ENCODE measurements around the gene ALDH18A1. TPM values are rescaled to one million over a fixed set of nuclear protein-coding genes. Genes with fewer than 3 reads are reported as not detected.

The ALDH18A1 gene
- polyA plus RNA-seq, 1 donor from 2014 or later: 45.7 TPM

DNA sequence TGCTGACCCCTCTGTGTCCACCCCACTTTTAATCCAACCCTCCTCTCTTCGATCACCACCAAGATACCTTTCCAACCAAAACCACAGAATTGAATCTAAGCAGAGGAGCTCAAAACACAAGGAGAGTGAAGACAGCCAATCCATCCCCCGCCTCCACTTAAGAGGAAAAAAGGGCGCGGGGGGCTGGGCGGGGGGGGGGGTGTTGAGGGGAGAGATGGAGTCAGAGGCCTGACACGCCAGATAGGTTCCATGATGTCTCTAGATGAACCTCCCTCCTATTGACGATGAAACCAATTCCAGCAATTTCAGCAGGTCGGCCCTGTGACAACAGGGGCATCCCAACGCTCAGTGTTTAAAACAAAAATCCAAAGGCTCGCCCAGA, 96.6 kb downstream of the ALDH18A1 start:
- peak overlapping the region; percentile 96 for H3K4me3 ChIP-seq (ENCODE audit: low read length)
- peaks cover 9% of the 10 kb centered on the region for H3K79me2 ChIP-seq (replicated peaks; ENCODE audit: insufficient read depth, low read length)
- no peaks in the 10 kb centered on the region for H3F3A ChIP-seq (ENCODE audit: insufficient read depth, low read length, poor library complexity, severe bottlenecking)
- H2AFZ ChIP-seq (ENCODE audit: low read depth, low read length): peak overlapping the region; percentile 51
- H3K27ac ChIP-seq (ENCODE audit: low read length): peak overlapping the region; percentile 89
- no peaks in the 10 kb centered on the region for H3K9me3 ChIP-seq (ENCODE audit: low read length)
- H3K27me3 ChIP-seq (ENCODE audit: insufficient read depth, low read depth, low read length): no peaks in the 10 kb centered on the region
- H3K36me3 ChIP-seq (ENCODE audit: insufficient read depth, low read length): no peaks in the 10 kb centered on the region
- H4K20me1 ChIP-seq (ENCODE audit: insufficient read depth): no peaks in the 10 kb centered on the region
- no peaks in the 10 kb centered on the region for H3K9me2 ChIP-seq (ENCODE audit: insufficient read depth, low read length)
- peak overlapping the region; percentile 93 for H3K9ac ChIP-seq (ENCODE audit: low read length)
- H3K4me2 ChIP-seq (ENCODE audit: low read length): peak overlapping the region; percentile 97
- TF ChIP-seq MXI1 (conservative IDR thresholded peaks at IDR 0.05; ENCODE audit: poor library complexity, severe bottlenecking): no peak
- TF ChIP-seq POLR2AphosphoS5 (IDR thresholded peaks at IDR 0.05): peak; percentile 46

- Histone ChIP-seq H3K4me2 (ENCODE audit: low read length) (peak overlapping the region; percentile 79), H3K79me2 (replicated peaks; ENCODE audit: insufficient read depth, low read length) (peaks cover 9% of the 10 kb centered on the region), H3K9me2 (ENCODE audit: insufficient read depth, low read length) (no peaks in the 10 kb centered on the region), H3K4me3 (ENCODE audit: low read length) (peak overlapping the region; percentile 96), H3K9me3 (ENCODE audit: low read length) (no peaks in the 10 kb centered on the region), H3K9ac (ENCODE audit: low read length) (peak overlapping the region; percentile 93), H3K27ac (ENCODE audit: low read length) (peak overlapping the region; percentile 89), H3K27me3 (ENCODE audit: insufficient read depth, low read depth, low read length) (no peaks in the 10 kb centered on the region), H3F3A (ENCODE audit: insufficient read depth, low read length, poor library complexity, severe bottlenecking) (no peaks in the 10 kb centered on the region), H4K20me1 (ENCODE audit: insufficient read depth) (no peaks in the 10 kb centered on the region), H3K36me3 (ENCODE audit: insufficient read depth, low read length) (no peaks in the 10 kb centered on the region), H2AFZ (ENCODE audit: low read depth, low read length) (peak overlapping the region; percentile 51)
- TF ChIP-seq REST (IDR thresholded peaks at IDR 0.05; ENCODE audit: borderline replicate concordance) (no peak), RAD21 (conservative IDR thresholded peaks at IDR 0.05) (no peak), EP300 (conservative IDR thresholded peaks at IDR 0.05; ENCODE audit: poor library complexity, severe bottlenecking) (no peak), POLR2AphosphoS5 (IDR thresholded peaks at IDR 0.05) (no peak), MXI1 (conservative IDR thresholded peaks at IDR 0.05; ENCODE audit: poor library complexity, severe bottlenecking) (no peak), TAF1 (IDR thresholded peaks at IDR 0.05; ENCODE audit: low read depth) (no peak), SMC3 (conservative IDR thresholded peaks at IDR 0.05; ENCODE audit: poor library complexity) (no peak), EZH2 (IDR thresholded peaks at IDR 0.05; ENCODE audit: borderline replicate concordance, insufficient read depth, low read length, poor library complexity, severe bottlenecking) (no peak)
- TF ChIP-seq, protein P1, sequence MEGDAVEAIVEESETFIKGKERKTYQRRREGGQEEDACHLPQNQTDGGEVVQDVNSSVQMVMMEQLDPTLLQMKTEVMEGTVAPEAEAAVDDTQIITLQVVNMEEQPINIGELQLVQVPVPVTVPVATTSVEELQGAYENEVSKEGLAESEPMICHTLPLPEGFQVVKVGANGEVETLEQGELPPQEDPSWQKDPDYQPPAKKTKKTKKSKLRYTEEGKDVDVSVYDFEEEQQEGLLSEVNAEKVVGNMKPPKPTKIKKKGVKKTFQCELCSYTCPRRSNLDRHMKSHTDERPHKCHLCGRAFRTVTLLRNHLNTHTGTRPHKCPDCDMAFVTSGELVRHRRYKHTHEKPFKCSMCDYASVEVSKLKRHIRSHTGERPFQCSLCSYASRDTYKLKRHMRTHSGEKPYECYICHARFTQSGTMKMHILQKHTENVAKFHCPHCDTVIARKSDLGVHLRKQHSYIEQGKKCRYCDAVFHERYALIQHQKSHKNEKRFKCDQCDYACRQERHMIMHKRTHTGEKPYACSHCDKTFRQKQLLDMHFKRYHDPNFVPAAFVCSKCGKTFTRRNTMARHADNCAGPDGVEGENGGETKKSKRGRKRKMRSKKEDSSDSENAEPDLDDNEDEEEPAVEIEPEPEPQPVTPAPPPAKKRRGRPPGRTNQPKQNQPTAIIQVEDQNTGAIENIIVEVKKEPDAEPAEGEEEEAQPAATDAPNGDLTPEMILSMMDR (IDR thresholded peaks at IDR 0.05; ENCODE audit: poor library complexity, severe bottlenecking): no peak
Observed at GRCh38 chr10:95559471-95559870, 97.0 kb downstream of the ALDH18A1 start.

Measured in neural cell (in vitro differentiated cells).